NCI-H2227 (cell line): Measurements from ENCODE around the gene DNM2.
"Not testable (repeated sequence)": the region's sequence is repeated elsewhere in the genome, so short reads cannot be mapped to it uniquely, and the experiment has no call there.

Experiments used
- DNase-seq: peaks from one replicate; lab custom pipeline; 2025; ENCODE audit not compliant: unreplicated experiment; lab: John Stamatoyannopoulos, UW

Gene DNM2

DNA sequence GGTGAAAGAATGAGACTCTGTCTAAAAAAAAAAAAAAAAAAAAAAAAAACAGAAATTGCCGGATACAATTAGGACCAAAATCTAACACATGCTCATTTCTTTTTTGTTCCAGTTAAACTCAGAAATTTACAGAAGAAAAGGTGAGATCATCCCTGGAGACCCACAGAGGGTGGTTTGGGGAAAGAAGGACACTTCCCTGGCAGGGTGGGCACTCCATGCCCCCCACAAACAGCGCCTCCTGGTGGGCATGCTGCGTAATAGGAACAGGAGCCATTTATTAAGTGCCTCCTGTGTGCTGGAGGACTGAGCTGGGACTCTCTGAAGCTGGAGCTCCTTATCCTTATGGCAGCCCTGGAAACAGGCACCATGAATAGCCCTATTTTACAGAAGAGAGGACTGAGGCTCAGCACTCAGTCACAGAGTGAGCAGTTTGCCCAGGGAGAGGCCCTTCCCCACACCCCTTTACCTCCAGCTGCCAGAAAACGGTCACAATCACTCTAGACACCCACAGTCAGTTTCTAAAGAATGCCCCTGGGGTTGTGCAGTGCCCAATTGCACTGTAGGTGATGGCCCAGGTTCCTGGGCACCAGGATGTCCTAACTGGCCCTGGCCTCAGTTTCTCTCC, 140.4 kb downstream of the DNM2 start:
- peak; percentile 30 for DNase-seq

GRCh38 chr19:10861103-10861651, 143.3 kb downstream of the DNM2 start:
- DNase-seq, result no peak

GRCh38 chr19:10862561-10863106, 144.8 kb downstream of the DNM2 start:
- DNase-seq, result no peak

DNA sequence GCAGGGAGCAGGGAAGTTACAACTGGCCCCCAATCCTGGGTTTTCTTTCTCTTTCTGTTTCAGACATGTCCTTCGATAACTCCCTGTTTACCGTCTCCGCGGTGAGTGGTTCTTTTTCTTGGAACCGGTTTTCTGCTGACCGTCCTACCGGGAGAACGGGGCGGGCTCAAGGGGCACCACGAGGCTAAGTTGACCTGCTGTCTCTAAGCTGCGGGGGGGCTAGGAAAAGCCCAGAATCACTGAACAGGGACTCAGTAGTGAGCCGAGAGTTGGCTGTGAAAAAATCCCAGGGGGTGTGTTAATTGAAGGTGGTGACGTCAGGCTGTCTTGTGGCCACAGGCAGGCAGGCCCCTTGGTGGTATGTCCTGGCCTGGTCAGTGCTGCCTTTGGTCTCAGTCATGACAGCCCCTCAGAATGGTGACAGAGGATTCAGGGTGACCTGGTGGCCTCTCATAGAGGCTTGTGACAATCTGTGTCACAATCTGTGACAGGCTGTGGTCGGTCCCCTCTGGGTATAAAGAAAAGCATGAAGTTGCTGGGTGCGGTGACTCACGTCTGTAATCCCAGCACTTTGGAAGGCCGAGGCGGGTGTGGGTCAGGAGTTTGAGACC, 145.3 kb downstream of the DNM2 start:
- peak; percentile 11 for DNase-seq

GRCh38 chr19:10864538-10864899, 146.6 kb downstream of the DNM2 start:
- DNase-seq, result peak; percentile 71

DNA sequence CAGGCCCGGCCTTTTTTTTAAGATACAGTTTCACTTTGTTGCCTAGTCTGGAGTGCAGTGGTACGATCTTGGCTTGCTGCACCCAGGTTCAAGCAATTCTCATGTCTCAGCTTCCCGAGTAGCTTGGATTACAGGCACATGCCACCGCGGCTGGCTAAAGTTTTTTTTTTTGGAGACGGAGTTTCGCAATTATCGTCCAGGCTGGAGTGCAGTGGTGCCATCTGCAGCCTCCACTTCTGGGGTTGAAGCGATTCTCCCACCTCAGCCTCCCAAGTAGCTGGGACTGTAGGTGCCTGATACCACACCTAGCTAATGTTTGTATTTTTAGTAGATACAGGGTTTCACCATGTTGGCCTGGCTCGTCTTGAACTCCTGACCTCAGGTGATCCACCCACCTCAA, 148.6 kb downstream of the DNM2 start:
- DNase-seq, result no peak

GRCh38 chr19:10868872-10869547, 151.1 kb downstream of the DNM2 start:
- no peak for DNase-seq

DNA sequence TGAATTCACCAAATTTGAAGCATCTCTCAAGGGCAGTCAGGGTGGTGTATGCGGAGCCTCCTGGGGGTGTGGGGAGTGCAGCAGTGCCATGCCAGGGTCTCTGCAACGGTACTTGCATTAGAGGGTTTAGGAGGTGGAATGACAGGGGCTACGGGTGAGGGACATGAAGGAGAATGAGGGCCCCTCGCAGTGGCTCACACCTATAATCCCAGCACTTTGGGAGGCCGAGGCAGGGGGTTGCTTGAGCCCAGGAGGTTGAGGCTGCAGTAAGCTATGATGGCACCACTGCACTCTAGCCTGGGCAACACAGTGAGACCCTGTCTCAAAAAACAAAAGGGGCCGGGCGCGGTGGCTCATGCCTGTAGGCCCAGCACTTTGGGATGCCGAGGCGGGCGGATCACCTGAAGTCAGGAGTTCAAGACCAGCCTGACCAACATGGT, 152.0 kb downstream of the DNM2 start:
- DNase-seq, result not testable (repeated sequence)

- DNase-seq, result no peak
These were observed 152.6 kb downstream of the DNM2 start for GRCh38 chr19:10870501-10870954.

DNA sequence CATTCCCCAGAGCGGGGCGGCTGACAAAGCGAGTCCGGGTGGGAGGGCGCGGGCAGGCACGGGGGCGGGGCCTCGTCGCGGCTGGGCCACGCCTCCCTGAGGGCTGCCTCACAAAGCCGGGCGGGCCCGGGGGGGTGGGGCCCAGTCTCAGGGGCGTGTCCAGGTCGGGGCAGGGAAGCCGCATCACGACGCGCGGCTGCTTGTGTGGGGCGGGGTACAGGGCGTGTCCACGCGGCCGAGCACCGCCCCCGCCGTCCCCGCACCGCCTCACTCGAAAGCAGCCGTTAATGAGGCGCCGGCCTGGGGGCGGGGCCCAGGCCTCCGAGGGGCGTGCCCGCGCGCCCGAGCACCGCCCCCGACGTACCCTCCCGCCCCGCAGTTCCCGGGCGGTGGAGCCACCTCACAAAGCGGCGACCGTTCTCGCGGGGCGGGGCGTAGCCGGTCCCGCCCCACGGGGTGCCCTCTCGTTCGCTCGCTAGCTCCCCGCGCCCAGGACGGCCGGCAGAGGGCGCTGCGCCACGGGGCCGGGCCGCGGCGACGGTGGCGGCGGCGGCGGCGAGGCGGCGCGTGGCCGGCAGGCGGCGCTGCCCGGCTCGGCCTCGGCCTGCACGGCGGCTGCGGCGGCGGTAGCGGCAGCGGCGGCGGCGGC, 153.2 kb downstream of the DNM2 start, which contains the start of gene CARM1:
Gene CARM1 (plus strand): TSS at position 599 of the 649 bp plus-strand sequence. CDS start 150 bp downstream, outside the sequence.
- DNase-seq, result peak; percentile 99

- peak; percentile 41 for DNase-seq
These were observed 154.0 kb downstream of the DNM2 start for GRCh38 chr19:10871711-10872545.

DNA sequence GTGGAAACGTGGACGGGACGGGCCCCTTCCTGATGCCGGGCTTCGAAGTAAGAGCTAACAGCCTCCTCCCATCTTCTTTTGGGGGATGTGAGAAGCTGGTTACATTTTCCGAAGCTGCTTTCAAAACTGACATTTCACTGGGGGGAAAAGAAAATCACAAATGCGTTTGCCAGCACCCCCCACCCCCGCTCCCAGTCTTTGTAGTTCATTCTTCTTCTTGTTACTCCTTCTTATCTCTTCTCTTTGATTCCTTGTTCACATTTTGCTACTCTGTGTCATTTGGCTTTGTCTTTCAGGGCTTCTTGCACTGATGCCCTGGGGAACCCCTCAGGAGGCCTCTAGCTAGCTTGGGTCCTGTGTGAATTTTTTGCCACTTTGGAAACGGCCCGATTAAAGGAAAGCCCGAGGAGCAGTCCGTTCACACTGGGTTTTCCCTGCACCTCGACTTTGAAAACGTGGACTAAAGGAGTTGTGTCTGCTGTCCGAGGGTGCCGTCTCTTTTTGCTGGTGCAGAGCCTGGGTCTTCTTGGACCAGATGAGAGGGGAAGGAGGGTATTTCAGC, 154.7 kb downstream of the DNM2 start:
- no peak for DNase-seq

GRCh38 chr19:10874024-10874423, 156.1 kb downstream of the DNM2 start:
- DNase-seq, result no peak

DNA sequence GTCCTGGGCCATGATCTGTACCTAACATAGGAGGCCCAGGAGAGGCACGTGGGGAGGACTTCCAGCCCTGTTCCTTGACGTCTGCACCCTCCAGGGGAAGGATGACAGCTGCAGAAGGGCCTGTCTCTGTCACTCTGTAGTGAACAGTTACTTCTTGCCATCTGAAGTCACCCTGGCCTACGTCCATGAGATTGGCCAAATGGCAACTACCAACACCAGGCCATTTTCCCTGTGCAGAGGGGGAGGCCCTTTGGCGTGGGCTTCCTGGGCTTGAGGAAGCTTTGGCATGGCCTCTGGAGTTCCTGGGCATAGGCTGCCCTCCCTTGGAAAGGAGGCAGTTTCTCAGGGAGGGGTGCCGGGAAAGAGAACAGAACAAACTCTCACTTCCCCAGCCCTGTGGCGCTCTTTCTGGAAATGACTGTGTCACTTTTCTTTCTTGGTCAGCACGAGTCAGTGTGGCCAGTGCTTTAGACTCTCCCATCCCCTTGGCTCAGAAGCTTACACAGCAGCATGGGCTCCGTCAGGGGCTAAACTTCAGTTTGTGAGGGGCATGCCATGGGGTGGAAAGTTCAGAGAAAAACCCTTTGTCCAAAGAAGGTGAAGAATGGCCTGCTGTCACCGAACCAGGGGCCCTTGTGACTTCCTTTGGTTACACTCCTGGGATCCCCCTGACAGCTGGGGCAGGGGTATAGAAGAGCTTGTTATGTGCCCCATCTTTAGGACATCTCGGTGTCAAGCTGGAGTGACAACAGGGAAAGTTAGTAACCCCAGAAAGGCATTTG, 158.8 kb downstream of the DNM2 start:
- no peak for DNase-seq

DNA sequence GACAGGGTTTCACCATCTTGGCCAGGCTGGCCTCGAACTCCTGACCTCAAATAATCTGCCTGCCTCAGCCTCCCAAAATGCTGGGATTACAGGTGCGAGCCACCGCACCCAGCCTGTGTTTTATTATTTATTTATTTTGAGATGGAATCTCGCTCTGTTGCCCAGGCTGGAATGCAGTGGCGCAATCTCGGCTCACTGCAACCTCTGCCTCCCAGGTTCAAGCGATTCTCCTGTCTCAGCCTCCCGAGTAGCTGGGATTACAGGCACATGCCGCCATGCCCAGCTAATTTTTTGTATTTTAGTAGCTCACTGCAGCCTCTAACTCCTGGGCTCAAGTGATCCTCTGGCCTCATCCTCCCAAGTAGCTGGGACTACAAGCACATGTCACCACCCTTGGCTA, 159.7 kb downstream of the DNM2 start:
- not testable (repeated sequence) for DNase-seq

GRCh38 chr19:10878253-10878652, 160.4 kb downstream of the DNM2 start:
- no peak for DNase-seq
